IPS-18a (cell line): ENCODE data around the gene INTS12.
"Not testable (repeated sequence)": the region's sequence is repeated elsewhere in the genome, so short reads cannot be mapped to it uniquely, and the experiment has no call there.

Source experiments
- H3K27ac ChIP-seq: one replicate; pipeline ENCODE4 v1.5.1; 2013; ENCODE audit warnings: low read length
- H3K27me3 ChIP-seq: one replicate; pipeline ENCODE4 v1.6.1; 2013; ENCODE audit warnings: mild to moderate bottlenecking, low read length; ENCODE audit not compliant: control insufficient read depth, insufficient read depth
- H3K36me3 ChIP-seq: one replicate; pipeline ENCODE4 v1.6.1; 2013; ENCODE audit warnings: low read depth, low read length; ENCODE audit not compliant: control insufficient read depth
- H3K4me1 ChIP-seq: one replicate; pipeline ENCODE4 v1.6.1; 2013; ENCODE audit warnings: low read depth, low read length; ENCODE audit not compliant: control insufficient read depth
- H3K4me3 ChIP-seq: one replicate; pipeline ENCODE4 v1.5.1; 2013; ENCODE audit warnings: low read length
- H3K9ac ChIP-seq: one replicate; pipeline ENCODE4 v1.6.1; 2013; ENCODE audit warnings: mild to moderate bottlenecking, low read length, moderate library complexity
- H3K9me3 ChIP-seq: one replicate; pipeline ENCODE4 v1.6.1; 2013; ENCODE audit warnings: low read depth, low read length; ENCODE audit not compliant: control insufficient read depth

The INTS12 gene

GRCh38 chr4:105708181-105709080 is at the start of gene INTS12, which contains the start of gene GSTCD:
Gene INTS12, minus strand, starts transcription at chr4:105708689. Its CDS starts 8,684 bp downstream, at chr4:105700005.
Gene GSTCD, plus strand, starts transcription at chr4:105708784. Its CDS starts 8,830 bp downstream, at chr4:105717614.
- Histone ChIP-seq H3K9me3 (no peaks in the 10 kb centered on the region), H3K4me1 (peaks cover 13% of the 10 kb centered on the region), H3K27ac (peak within 1 kb of the TSS; percentile 67), H3K4me3 (peak within 1 kb of the TSS; percentile 88), H3K27me3 (no peaks in the 10 kb centered on the region), H3K36me3 (no peaks in the 10 kb centered on the region), H3K9ac (peak within 1 kb of the TSS; percentile 84)

GRCh38 chr4:105755375-105755774 is 46.9 kb upstream of the INTS12 start:
- no peaks in the 10 kb centered on the region for H3K4me1 ChIP-seq
- H3K36me3 ChIP-seq: no peaks in the 10 kb centered on the region
- no peak overlapping the region for H3K4me3 ChIP-seq
- no peak overlapping the region for H3K27ac ChIP-seq
- H3K9ac ChIP-seq: no peak overlapping the region
- H3K9me3 ChIP-seq: no peaks in the 10 kb centered on the region
- no peaks in the 10 kb centered on the region for H3K27me3 ChIP-seq

- Histone ChIP-seq H3K27ac (no peak overlapping the region), H3K9me3 (no peaks in the 10 kb centered on the region), H3K36me3 (no peaks in the 10 kb centered on the region), H3K4me1 (no peaks in the 10 kb centered on the region), H3K9ac (no peak overlapping the region), H3K27me3 (no peaks in the 10 kb centered on the region), H3K4me3 (no peak overlapping the region)
Measured at GRCh38 chr4:105753361-105753760, 44.9 kb upstream of the INTS12 start.

- H3K9me3 ChIP-seq: no peaks in the 10 kb centered on the region
- no peak overlapping the region for H3K27ac ChIP-seq
- no peaks in the 10 kb centered on the region for H3K27me3 ChIP-seq
- no peak overlapping the region for H3K4me3 ChIP-seq
- no peaks in the 10 kb centered on the region for H3K4me1 ChIP-seq
- no peaks in the 10 kb centered on the region for H3K36me3 ChIP-seq
- H3K9ac ChIP-seq: no peak overlapping the region
Measured at GRCh38 chr4:105751718-105752299, 43.3 kb upstream of the INTS12 start.

GRCh38 chr4:105748222-105748621 is 39.7 kb upstream of the INTS12 start:
- no peak overlapping the region for H3K27ac ChIP-seq
- no peak overlapping the region for H3K4me3 ChIP-seq
- H3K9ac ChIP-seq: no peak overlapping the region
- no peaks in the 10 kb centered on the region for H3K27me3 ChIP-seq
- H3K9me3 ChIP-seq: no peaks in the 10 kb centered on the region
- H3K4me1 ChIP-seq: no peaks in the 10 kb centered on the region
- no peaks in the 10 kb centered on the region for H3K36me3 ChIP-seq

- Histone ChIP-seq H3K36me3 (no peaks in the 10 kb centered on the region), H3K27ac (no peak overlapping the region), H3K9me3 (no peaks in the 10 kb centered on the region), H3K27me3 (no peaks in the 10 kb centered on the region), H3K9ac (no peak overlapping the region), H3K4me3 (no peak overlapping the region), H3K4me1 (no peaks in the 10 kb centered on the region)
Measured at GRCh38 chr4:105741548-105741947, 33.1 kb upstream of the INTS12 start.

GRCh38 chr4:105735217-105735616 is 26.7 kb upstream of the INTS12 start:
- H3K27ac ChIP-seq, H3K36me3 ChIP-seq, H3K9ac ChIP-seq, H3K4me1 ChIP-seq, H3K27me3 ChIP-seq, H3K9me3 ChIP-seq, H3K4me3 ChIP-seq: not testable (repeated sequence)

GRCh38 chr4:105729895-105730294 is 21.4 kb upstream of the INTS12 start:
- not testable (repeated sequence) for H3K27ac ChIP-seq, H3K4me3 ChIP-seq, H3K4me1 ChIP-seq, H3K9me3 ChIP-seq, H3K27me3 ChIP-seq, H3K9ac ChIP-seq
- H3K36me3 ChIP-seq: peaks cover 16% of the 10 kb centered on the region

- Histone ChIP-seq H3K9me3 (peaks cover 5% of the 10 kb centered on the region), H3K27ac (no peak overlapping the region), H3K4me1 (no peaks in the 10 kb centered on the region), H3K9ac (no peak overlapping the region), H3K27me3 (no peaks in the 10 kb centered on the region), H3K4me3 (no peak overlapping the region), H3K36me3 (peaks cover 22% of the 10 kb centered on the region)
Measured at GRCh38 chr4:105725623-105726022, 17.1 kb upstream of the INTS12 start.

GRCh38 chr4:105719204-105719603 is 10.7 kb upstream of the INTS12 start:
- H3K4me1 ChIP-seq: no peaks in the 10 kb centered on the region
- no peaks in the 10 kb centered on the region for H3K27me3 ChIP-seq
- peaks cover 27% of the 10 kb centered on the region for H3K36me3 ChIP-seq
- H3K27ac ChIP-seq: no peak overlapping the region
- no peak overlapping the region for H3K9ac ChIP-seq
- H3K4me3 ChIP-seq: no peak overlapping the region
- H3K9me3 ChIP-seq: no peaks in the 10 kb centered on the region

GRCh38 chr4:105715692-105716278 is 7.3 kb upstream of the INTS12 start:
- Histone ChIP-seq H3K9ac (no peak overlapping the region), H3K9me3 (no peaks in the 10 kb centered on the region), H3K27me3 (no peaks in the 10 kb centered on the region), H3K4me1 (no peaks in the 10 kb centered on the region), H3K27ac (no peak overlapping the region), H3K4me3 (no peak overlapping the region), H3K36me3 (peaks cover 21% of the 10 kb centered on the region)
